Hematopoietic multipotent progenitor cell treated with erythropoietin and hydrocortisone succinate and interleukin-3 and kit ligand, for 8 days (in vitro differentiated cells): ENCODE data around the gene SRPK3.
"Not testable (repeated sequence)": the region's sequence is repeated elsewhere in the genome, so short reads cannot be mapped to it uniquely, and the experiment has no call there.

Experiments used
- DNase-seq: peaks from one replicate; pipeline ENCODE4 v3.0.0-alpha.2; 2015

The SRPK3 gene, protein sequence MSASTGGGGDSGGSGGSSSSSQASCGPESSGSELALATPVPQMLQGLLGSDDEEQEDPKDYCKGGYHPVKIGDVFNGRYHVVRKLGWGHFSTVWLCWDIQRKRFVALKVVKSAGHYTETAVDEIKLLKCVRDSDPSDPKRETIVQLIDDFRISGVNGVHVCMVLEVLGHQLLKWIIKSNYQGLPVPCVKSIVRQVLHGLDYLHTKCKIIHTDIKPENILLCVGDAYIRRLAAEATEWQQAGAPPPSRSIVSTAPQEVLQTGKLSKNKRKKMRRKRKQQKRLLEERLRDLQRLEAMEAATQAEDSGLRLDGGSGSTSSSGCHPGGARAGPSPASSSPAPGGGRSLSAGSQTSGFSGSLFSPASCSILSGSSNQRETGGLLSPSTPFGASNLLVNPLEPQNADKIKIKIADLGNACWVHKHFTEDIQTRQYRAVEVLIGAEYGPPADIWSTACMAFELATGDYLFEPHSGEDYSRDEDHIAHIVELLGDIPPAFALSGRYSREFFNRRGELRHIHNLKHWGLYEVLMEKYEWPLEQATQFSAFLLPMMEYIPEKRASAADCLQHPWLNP

DNA sequence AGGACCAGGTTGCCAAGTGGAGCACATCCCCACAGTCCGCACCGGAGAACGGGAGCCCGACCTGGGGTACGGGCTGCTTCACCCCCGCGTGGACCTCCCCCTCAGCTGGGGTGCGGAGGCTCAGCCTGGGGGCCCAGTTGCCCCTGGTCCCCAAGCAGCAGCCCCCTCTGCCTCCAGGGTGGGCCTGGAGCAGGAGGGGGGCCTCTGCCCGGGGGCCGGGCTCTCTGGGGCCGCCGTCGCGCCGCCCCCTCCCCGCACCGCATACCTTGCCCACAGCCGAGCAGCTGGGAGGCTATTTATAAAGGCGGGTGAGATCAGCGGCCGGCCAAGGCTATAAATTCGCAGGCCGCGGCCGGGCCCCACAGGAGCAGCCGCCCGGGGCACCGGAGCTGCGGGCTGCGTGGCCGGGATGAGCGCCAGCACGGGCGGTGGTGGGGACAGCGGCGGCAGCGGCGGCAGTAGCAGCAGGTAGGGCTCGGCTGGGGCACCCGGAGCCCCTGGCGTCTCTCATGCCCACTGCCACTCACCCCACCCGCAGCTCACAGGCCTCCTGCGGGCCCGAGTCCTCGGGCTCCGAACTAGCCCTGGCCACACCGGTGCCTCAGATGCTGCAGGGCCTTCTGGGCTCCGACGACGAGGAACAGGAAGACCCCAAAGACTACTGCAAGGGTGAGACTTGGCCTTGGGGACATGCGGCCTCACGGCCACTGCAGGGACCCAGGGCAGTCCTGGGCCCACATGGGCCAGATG is at the start of gene SRPK3:
TSS of gene SRPK3 (plus strand) at position 364 of the 750 bp plus-strand sequence. CDS start at position 410, 46 bp downstream.
- DNase-seq, result no peak

DNA sequence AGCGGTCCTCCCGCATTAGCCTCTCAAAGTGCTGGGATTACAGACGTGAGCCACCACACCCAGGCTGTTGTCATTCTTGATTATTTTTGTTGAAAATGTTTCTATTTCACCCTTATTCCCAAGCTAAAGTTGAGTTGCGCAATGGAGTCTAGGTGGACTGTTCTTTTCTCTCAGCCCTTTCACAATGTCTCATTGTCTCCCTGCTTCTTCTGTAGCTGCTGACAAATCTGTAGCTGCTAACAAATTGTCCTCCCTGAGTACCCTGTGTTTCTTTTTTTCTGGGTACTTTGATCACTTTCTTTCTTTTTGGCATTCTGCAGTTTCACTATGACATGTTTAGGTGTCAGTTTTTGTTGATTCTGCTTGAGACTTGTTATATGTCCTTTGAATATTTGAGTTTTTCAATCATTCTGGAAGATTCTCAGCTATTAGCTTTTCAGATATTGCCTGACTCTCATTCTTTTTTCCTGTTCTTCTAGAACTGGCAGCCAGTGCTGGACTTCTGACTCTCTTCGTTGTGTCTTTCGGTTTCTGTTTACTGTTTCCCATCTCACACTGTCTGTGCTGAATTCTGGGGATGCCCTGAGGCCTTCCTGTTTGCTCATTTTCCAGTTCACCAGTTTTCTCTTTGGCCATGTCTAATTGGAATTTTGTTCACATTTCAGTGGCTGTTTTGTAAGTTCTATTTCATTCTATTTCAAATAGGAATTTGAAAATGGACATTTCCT is 49.6 kb upstream of the SRPK3 start:
- DNase-seq, result no peak

DNA sequence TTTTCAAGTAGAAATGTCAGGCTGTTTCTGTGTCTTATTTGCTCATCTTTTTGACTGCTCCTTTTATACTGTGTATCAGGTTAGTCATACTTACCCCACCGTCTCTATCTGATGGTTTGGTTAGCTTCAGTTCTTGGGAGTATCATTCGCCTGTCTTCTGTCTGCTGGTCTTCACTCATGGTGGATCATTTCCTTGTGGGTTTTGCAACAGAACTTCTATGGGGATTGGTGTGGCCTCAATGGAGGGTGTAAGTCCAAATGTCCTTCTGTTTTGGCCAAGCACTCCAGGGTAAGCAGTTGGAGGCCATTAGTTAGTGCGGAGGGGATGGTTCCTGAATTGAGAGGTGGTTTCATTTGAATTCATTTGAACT is 49.0 kb upstream of the SRPK3 start:
- no peak for DNase-seq

DNA sequence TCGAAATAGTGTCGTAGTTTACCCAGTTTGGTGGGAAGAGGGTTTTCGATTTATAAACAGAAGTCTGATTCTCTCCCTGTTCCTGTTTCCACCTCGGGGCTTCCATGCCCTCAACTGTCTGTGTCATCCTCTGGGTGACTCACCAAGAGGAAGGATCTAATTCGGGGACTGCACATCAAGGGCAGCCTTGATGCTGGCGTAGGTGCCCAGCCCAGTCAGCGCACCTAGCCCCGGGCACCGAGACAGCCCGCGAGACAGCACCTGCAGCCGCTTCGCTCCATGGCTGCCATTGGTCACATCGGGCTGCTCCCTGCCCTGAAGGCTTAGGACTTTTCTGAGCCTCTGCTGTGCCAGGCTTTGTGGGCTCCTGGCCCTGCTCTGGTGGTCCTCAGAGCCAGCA is 48.4 kb upstream of the SRPK3 start:
- DNase-seq, result no peak

DNA sequence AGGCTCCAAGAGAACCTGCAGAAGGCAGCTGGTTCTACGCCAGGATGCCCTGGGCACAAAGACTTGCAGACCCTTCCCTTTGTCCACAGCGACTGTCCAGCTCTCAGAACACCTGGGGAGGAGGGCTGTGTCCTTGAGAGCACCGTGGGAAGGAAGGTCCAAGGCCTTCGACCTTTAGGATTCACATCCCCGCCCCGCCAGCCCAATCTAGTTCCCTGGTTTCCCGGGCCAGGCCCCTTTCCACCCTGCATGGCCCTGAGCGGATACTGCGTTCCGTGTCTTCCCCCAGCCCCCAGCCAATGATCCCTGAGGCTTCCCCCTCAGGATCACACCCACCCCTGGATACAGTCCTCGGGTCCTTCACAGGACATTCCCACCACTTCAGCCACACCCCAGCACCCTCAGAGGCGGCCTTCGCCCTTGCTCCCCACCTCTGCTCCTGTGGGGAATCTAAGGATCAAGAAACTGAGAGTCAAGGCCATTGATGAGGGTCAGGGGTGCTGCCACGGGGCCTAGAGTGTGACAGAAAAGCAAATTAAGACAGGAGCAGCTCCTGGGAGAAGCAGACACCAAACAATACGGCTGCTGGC is 47.1 kb upstream of the SRPK3 start:
- DNase-seq, result no peak

DNA sequence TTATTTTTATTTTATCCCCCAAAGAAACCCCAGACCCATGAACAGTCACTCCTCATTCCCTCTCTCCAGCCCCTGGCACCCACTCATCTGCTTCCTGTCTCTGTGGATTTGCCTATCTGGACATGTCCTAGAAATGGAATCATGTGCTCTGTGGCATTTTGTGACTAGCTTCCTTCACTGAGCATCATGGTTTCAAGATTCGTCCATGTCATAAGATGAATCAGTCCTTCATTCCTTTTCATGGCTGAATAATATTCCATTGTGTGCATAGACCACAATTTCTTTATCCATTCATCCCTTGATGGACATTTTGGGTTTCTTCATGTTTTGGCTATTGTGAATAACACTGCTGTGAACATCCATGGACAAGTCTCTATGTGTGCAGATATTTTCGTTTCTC is 46.0 kb upstream of the SRPK3 start:
- DNase-seq, result no peak

DNA sequence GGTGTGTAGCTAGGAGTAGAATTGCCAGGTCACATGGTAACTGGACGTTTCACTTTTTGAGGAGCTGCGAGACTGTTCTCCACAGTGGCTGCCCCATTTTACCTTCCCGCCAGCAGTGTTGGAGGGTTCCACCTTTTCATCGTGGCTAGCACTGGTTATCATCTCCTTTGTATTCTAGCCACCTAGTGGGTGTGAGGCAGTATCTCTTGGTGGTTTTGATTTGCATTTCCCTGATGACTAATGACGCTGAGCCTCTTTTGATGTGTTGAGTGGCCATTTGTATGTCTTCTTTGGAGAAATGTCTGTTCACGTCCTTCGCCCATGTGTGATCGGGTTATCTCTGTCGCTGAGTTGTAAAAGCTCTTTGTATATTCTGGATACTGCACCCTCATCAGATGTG is 45.6 kb upstream of the SRPK3 start:
- no peak for DNase-seq

DNA sequence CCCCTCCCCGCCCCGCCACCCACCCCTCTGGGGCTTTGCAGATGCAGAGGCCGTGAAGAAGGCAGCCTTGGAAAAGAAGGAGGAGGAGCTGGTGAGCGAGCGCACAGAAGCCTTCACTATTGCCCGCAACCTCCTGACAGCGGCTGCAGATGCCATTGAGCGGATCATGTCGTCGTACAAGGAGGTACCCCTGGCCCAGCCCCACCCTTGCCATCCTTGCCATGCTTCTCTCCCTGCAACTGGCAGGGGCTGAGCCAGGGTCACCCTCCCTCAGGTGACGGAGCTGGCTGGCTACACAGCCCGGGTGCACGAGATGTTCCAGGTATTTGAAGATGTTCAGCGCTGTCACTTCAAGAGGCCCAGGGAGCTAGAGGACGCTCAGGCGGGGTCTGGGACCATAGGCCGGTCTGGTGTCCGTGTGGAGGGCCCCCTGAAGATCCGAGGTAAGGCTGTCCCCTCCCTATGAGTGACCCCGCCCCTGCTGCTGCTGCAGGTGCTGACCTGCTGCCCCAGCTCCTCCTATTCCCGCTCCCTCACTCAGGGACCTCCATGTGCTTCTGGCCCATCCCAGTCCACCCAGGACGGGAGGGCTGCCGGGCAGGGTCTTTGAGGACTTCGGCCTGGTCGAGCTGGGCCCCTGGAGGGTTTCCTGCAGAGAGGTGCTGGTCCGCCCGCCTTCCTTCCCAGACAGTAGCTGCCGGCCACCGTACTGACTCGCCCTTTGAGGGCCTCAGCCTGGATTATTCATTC is 44.6 kb upstream of the SRPK3 start:
- DNase-seq, result no peak

DNA sequence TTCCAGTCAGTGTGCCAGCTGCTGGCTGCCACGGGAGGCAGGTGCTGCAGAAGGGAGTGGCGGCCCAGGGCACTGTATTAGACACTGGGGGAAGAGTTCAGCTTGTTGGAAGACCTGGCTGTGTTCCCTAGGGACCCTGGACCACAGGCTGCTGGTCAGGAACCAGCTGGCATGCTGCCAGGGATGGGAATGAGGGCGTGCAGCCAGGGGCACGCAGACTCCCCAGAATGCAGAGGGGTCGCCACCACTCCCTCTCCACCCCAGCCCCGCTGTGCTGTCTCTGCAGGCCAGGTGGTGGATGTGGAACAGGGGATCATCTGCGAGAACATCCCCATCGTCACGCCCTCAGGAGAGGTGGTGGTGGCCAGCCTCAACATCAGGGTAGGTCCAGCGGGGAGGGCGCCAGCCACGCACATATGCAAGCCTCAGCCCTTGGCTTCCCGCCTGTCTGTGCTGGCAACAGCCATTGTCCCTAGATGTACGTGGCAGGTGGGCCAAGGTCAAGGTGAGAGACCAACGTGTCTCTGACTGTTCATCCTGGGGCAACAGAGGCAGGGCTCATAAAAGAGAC is 43.9 kb upstream of the SRPK3 start:
- no peak for DNase-seq

DNA sequence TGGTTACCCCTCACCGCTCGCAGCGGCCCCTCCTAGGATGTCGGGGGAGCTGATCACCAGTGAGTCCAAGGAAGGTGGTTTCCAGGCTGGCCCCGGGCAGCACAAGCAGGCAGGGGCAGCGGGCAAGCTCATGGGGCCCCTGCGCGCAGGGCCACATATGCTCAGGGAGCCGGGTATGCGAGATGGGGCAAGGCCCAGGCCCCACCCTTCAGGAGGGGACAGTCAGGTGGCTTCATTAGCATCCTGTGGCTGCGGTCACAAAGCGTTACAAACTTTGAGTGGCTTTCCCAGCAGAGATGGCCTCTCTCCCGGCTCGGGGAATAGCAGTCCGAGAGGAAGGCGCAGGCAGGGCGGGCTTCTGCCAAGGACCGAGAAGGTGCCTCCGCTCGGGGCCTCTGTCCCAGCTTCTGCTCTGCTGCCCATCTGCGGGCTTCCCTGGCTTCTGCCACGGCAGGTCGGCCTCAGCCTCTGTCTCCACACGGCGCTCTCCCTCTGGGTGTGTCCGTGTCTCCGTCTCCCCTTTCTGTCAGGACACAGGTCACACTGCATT is 42.7 kb upstream of the SRPK3 start:
- no peak for DNase-seq

DNA sequence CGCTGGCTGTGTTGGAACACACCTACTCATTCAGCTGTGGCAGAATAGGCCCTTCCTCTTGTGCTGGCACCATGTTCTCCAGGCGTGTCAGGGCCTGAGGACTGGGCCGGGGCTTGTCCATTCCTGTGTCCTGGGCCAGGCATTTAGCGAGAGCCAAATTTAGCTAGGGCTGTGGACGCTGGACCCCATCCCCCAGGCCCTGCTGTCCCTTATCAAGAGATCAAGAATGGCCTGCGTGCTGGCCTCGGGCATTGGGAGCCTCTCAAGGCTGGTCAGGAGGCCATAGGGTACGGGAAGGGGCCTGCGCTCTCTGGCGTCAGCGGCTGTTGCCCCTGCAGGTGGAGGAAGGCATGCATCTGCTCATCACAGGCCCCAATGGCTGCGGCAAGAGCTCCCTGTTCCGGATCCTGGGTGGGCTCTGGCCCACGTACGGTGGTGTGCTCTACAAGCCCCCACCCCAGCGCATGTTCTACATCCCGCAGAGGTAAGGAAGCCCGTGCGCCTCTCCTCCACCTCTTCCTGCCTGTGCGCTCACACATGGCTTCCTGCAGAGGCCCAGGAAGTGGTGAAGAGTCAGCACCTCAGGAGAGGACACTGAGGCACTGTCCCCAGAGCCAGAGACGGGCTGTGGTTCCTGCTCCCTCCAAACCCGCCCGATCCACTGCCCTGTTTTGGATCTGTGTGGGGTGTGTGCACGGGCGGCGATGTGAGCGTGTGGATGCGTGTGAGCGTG is 40.9 kb upstream of the SRPK3 start:
- DNase-seq, result no peak

DNA sequence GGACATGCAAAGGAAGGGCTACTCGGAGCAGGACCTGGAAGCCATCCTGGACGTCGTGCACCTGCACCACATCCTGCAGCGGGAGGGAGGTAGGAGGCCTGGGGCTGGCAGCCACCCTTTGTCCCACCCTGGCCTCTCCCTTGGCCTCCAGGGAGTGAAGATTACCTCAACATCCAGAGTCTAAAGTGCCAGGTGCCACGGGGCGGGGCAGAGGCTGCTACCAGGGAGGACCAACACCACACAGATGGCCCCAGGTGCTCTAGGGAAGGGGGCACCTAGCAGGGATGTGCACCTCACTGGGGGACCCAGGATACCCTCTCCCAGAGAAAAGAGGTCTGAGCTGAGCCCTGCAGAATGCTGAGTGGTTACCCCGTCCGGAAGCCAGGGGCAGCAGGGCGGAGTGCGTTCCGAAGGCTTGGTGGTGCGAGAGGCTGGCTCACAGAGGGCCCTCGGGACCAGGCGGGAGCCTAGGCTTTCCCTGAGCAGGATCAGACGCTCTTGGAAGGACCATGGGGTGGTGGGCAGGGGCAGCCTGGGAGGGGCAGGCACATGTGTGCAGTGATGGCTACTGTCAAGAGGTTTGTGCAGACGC is 40.1 kb upstream of the SRPK3 start:
- no peak for DNase-seq

DNA sequence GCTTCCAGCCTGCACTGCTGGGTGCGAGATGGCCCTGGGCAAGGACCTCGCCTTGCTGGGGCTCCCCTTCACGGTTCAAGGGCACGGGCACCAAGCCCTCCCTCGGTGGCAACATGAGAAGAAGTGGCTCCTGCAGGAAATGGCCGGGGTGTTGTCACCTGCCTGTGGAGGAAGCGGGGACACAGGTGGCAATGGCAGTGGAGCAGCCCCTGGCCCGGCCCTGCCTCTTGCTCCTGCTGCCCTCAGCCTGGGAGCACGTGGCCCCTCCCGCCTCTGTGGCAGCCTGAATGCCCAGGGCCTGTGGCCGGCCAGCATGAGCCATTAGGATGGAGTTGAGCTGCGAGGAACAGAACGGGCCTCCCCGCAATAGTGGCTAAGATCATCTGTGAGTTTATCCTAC is 39.4 kb upstream of the SRPK3 start:
- DNase-seq, result no peak

DNA sequence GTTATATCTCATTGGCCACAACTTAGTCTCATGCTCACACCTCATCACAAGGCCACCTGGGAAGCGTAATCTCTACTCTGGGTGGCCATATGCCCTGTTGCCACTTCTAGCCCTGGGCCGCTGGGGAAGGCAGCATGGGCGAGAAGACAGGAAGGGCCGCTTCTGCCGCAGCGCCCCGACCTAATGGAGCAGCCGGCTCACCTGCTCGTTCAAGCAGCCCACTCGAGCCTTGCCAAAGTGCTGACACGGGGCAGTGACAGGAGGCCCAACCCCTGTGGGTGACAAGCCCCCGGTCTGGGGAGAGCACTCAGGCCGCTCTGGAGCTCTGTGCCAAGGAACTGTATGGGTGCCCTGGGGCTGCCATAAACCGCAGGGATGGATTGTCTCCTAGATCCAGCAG is 38.7 kb upstream of the SRPK3 start:
- DNase-seq, result not testable (repeated sequence)

DNA sequence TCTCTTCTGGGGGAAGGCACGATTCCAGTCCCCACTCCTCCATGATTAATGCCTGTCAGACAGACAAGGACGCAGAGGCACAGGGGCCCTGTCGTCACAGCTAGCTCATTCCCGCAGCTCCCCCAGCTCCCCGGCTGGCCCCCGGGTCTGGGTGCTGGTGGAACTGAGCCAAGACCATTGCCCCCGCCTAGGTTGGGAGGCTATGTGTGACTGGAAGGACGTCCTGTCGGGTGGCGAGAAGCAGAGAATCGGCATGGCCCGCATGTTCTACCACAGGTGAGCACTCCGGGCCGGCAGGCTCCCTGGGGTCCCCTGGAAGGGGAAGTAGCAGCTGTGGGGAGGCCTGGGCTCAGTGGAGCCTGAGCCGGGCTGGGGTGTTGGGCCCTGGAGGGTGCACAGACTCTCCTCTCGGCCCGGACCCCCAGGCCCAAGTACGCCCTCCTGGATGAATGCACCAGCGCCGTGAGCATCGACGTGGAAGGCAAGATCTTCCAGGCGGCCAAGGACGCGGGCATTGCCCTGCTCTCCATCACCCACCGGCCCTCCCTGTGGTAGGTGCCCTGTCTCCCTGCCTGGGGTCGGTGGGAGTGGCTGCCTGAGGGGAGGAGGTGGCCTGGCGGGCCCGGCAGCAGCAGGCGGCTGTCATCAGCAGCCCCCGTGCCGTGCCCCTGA is 37.9 kb upstream of the SRPK3 start:
- not testable (repeated sequence) for DNase-seq

DNA sequence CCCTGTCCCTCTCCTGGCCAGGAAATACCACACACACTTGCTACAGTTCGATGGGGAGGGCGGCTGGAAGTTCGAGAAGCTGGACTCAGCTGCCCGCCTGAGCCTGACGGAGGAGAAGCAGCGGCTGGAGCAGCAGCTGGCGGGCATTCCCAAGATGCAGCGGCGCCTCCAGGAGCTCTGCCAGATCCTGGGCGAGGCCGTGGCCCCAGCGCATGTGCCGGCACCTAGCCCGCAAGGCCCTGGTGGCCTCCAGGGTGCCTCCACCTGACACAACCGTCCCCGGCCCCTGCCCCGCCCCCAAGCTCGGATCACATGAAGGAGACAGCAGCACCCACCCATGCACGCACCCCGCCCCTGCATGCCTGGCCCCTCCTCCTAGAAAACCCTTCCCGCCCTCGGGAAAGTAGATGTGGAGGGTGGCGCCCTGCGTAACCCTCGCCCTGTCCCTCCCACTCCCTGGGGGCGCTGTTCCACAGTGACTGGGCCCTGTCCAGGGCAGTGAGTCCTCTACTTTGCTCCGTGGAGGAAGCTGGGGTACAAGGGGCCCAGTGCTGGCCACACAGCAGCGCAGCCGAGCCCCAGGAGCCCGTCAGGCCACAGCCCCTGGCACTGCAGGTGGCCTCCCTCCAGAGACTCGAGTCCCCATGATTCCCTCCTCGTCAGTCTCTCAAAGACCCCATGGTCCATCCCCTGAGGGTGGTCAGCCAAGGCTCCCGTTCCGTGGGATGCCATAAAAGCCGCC is 37.2 kb upstream of the SRPK3 start:
- not testable (repeated sequence) for DNase-seq

DNA sequence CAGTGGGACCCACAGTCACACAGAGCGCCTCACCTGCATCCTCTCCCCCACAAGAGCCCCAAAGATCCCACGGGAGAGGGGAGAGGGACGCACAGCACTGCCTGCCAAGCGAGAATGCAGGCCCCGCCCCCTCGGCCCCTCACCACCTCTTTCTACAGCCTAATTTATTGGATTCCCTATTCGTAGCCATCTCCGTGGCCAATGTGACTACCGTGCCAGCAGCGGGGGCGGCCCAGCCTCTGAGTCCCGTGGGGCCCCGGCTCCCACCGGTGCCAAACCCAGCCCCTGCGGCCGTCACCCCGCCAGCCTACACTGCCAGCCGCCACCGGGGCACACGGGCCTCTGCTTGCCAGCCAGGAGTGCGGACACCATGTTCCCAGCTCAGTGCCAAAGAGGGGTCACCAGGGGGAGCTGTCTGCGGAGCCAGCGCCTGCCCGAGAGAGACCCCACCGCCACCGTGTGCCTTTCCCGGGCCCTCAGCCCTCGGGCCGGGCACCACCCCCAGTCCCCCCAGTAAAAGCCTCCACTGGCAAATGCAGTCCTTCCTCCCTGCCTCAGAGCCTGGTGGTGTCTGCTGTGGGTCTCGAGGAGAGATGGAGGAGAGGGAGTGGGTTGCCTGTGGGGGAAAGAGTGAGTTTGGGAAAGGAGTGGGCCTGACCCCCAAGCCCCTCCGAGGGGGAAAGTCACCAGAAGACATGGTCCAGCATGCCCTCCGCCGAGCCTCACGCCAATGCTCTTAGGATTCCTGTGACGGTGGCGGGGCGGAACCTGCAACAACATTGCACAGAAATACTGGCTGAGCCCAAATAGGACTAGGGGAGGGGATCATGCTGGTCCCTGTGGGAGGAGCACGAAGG is 36.4 kb upstream of the SRPK3 start:
- no peak for DNase-seq

DNA sequence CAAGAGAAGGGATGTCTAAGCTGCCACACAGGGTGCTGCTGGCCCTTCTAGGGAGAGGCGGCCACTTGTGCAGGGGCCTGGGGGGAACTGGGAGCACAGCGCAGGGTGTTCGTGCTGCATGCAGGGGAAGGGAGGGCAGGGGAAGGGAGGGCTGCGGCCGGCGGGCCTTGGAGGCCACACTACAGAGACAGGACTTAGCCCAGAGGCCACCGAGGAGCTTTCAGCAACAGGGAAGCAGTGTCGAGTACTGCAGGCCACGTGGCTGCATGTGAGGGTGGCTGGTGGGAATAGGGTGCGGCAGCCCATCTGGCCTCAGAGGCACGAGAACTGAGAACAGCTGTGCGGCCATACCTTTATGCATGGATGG is 35.8 kb upstream of the SRPK3 start:
- DNase-seq, result not testable (repeated sequence)
